GM10266 (cell line): ENCODE results near the gene SLC30A3.

Experiments
- DNase-seq: peaks from one replicate; pipeline ENCODE4 v3.0.0; 2012; ENCODE audit errors: extremely low spot score
- CTCF ChIP-seq: IDR thresholded peaks from 2 replicates; pipeline ENCODE4 v1.5.1; 2012; ENCODE audit warnings: mild to moderate bottlenecking, low read depth; ENCODE audit not compliant: control insufficient read depth, insufficient read depth; ENCODE audit errors: missing control alignments

The SLC30A3 gene

GRCh38 chr2:27297195-27297594, 34.3 kb upstream of the SLC30A3 start:
- no peak for DNase-seq
- TF ChIP-seq CTCF = no peak

GRCh38 chr2:27296481-27296880, 33.6 kb upstream of the SLC30A3 start:
- no peak for DNase-seq
- no peak for TF ChIP-seq CTCF

GRCh38 chr2:27294928-27295327, 32.1 kb upstream of the SLC30A3 start:
- no peak for DNase-seq
- no peak for TF ChIP-seq CTCF

- no peak for DNase-seq
- no peak for TF ChIP-seq CTCF
These were observed 29.0 kb upstream of the SLC30A3 start for GRCh38 chr2:27291865-27292264.

GRCh38 chr2:27290549-27290948, 27.7 kb upstream of the SLC30A3 start:
- TF ChIP-seq CTCF = no peak
- DNase-seq = no peak

GRCh38 chr2:27288610-27289009, 25.8 kb upstream of the SLC30A3 start:
- no peak for TF ChIP-seq CTCF
- no peak for DNase-seq

GRCh38 chr2:27285481-27285880, 22.6 kb upstream of the SLC30A3 start:
- no peak for DNase-seq
- no peak for TF ChIP-seq CTCF
